Brain microvascular endothelial cell (primary cell): ENCODE data around the gene XRCC6.
A peak's percentile ranks its signal among the peaks of the same experiment; 100 is the strongest.
"Not testable (repeated sequence)": the region's sequence is repeated elsewhere in the genome, so short reads cannot be mapped to it uniquely, and the experiment has no call there.

Experiments used
- DNase-seq: peaks from one replicate; pipeline ENCODE4 v3.0.0-alpha.2; 2020
- H3K27ac ChIP-seq: fragments of 250-450 bp; sonication (Bioruptor Pico); 2 replicates; pipeline ENCODE4 v1.5.1; 2020; ENCODE audit warnings: mild to moderate bottlenecking, moderate library complexity
- H3K27me3 ChIP-seq: fragments of 250-450 bp; sonication (Bioruptor Pico); replicated peaks from 2 replicates; pipeline ENCODE4 v1.5.1; 2020; ENCODE audit warnings: mild to moderate bottlenecking
- H3K36me3 ChIP-seq: fragments of 250-450 bp; sonication (Bioruptor Pico); replicated peaks from 2 replicates; pipeline ENCODE4 v1.5.1; 2020; ENCODE audit warnings: mild to moderate bottlenecking
- H3K4me3 ChIP-seq: 2 replicates; pipeline ENCODE4 v1.5.1; 2011; ENCODE audit warnings: low read depth, mild to moderate bottlenecking, control low read depth, low read length, moderate library complexity
- CTCF ChIP-seq: IDR thresholded peaks from 2 replicates; pipeline ENCODE4 v1.5.1; 2011; ENCODE audit warnings: low read depth, mild to moderate bottlenecking, moderate library complexity, low read length, control low read depth, inconsistent platforms; ENCODE audit errors: missing control alignments
- in situ Hi-C: cut with HindIII; loops from 2 replicates; pipeline ENCODE4 v1.10.0; 2017; ENCODE audit warnings: low sequenced_read_pairs, low pct_ligation_motif_present

XRCC6 gene

GRCh38 chr22:41682033-41682807, 61.1 kb downstream of the XRCC6 start:
- Histone ChIP-seq H3K27ac (peak overlapping the region; percentile 87), H3K4me3 (peak overlapping the region; percentile 80), H3K36me3 (peaks cover 26% of the 10 kb centered on the region), H3K27me3 (no peaks in the 10 kb centered on the region)
- TF ChIP-seq CTCF: no peak
- in situ Hi-C loops: no loop called here
- peak; percentile 83 for DNase-seq

GRCh38 chr22:41683052-41683451, 62.0 kb downstream of the XRCC6 start:
- no peak for TF ChIP-seq CTCF
- Histone ChIP-seq H3K4me3 (no peak overlapping the region), H3K27me3 (no peaks in the 10 kb centered on the region), H3K36me3 (peaks cover 24% of the 10 kb centered on the region), H3K27ac (peak overlapping the region; percentile 87)
- no peak for DNase-seq
- in situ Hi-C loops: no loop called here

GRCh38 chr22:41683616-41684015, 62.5 kb downstream of the XRCC6 start:
- no peak for TF ChIP-seq CTCF
- Histone ChIP-seq H3K27me3 (no peaks in the 10 kb centered on the region), H3K4me3 (no peak overlapping the region), H3K36me3 (peaks cover 19% of the 10 kb centered on the region), H3K27ac (peak overlapping the region; percentile 10)
- no peak for DNase-seq
- in situ Hi-C loops: no loop called here

- Histone ChIP-seq H3K36me3 (peaks cover 15% of the 10 kb centered on the region), H3K4me3 (no peak overlapping the region), H3K27me3 (no peaks in the 10 kb centered on the region), H3K27ac (no peak overlapping the region)
- no peak for DNase-seq
- TF ChIP-seq CTCF: no peak
- in situ Hi-C loops: no loop called here
Measured at GRCh38 chr22:41684194-41684593, 63.1 kb downstream of the XRCC6 start.

- H3K36me3 ChIP-seq, H3K27me3 ChIP-seq, DNase-seq, H3K27ac ChIP-seq, H3K4me3 ChIP-seq, in situ Hi-C loops: not testable (repeated sequence)
Measured at GRCh38 chr22:41686890-41687289, 65.8 kb downstream of the XRCC6 start.

- H3K4me3 ChIP-seq: peak overlapping the region; percentile 90
- peak overlapping the region; percentile 79 for H3K27ac ChIP-seq
- H3K27me3 ChIP-seq: no peaks in the 10 kb centered on the region
- in situ Hi-C loops: no loop called here
- no peak for TF ChIP-seq CTCF
- H3K36me3 ChIP-seq: no peaks in the 10 kb centered on the region
- DNase-seq: no peak
Measured at GRCh38 chr22:41687901-41688364, 66.8 kb downstream of the XRCC6 start.
